ENCODE measurements around the gene GALK2.

The GALK2 gene

GRCh38 chr15:49366496-49366895 is 196.4 kb downstream of the GALK2 start:
- DNase-seq = no peak

- DNase-seq = no peak
Measured at GRCh38 chr15:49370782-49371181, 200.7 kb downstream of the GALK2 start.

- DNase-seq = no peak
Measured at GRCh38 chr15:49372366-49372765, 202.3 kb downstream of the GALK2 start.

- DNase-seq = no peak
Measured at GRCh38 chr15:49379996-49380395, 209.9 kb downstream of the GALK2 start.

- no peak for DNase-seq
Measured at GRCh38 chr15:49380912-49381311, 210.9 kb downstream of the GALK2 start.

All from NCI-H2107 (cell line).